ENCODE results near the gene SPATA13. TPM values are rescaled to one million over a fixed set of nuclear protein-coding genes. Genes with fewer than 3 reads are reported as not detected.

SPATA13 gene
- total RNA-seq, 1 experiment from 2014 or later: 43.0 TPM

DNA sequence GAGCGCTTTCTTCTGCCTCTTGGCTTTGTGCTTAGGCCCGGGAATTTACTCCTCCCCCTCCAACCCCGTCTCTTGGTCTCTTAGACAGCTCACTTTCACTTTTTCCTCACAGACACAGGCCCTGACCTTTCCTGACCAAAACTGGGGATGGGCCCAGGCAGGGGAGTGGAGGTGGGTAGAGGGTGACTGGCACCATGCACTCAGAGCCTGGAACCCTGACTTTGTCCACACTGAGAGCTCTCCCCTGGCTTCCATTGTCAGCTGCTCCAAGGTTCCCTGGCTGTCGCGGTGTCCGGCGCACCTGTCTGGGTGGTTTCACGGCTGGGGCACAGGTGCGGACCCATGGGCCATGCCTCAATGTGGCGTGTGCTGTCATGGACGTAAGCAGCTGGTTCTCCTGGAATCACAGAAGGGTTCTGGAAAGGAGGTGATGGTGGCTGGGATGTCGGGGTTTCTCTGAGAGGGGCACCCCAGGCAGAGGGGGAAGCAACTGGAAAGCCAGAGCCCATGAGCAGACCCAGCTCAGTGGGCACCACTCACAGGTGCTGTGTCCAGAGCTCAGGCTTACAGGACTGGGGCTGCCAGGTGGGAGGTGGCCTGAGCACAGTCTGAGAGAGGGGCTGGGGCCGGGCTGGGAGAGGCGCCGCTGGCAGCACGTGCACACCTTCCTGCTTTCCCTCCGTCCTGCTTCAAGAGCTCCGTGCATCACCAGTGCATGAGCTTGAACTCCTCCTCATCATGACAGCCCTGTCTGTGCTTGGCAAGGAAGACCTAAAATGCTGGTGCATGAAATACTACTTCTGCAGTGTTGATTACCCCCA, 120.9 kb downstream of the SPATA13 start:
- H3K4me3 ChIP-seq (ENCODE audit: low read length): no peak overlapping the region
- no peak overlapping the region for H3K9ac ChIP-seq (ENCODE audit: low read length)
- TF ChIP-seq EZH2 (IDR thresholded peaks at IDR 0.05; ENCODE audit: low read length, unreplicated experiment) (no peak), EZH2phosphoT487 (IDR thresholded peaks at IDR 0.05; ENCODE audit: borderline replicate concordance, low read length) (no peak)
- TF ChIP-seq, protein P1, sequence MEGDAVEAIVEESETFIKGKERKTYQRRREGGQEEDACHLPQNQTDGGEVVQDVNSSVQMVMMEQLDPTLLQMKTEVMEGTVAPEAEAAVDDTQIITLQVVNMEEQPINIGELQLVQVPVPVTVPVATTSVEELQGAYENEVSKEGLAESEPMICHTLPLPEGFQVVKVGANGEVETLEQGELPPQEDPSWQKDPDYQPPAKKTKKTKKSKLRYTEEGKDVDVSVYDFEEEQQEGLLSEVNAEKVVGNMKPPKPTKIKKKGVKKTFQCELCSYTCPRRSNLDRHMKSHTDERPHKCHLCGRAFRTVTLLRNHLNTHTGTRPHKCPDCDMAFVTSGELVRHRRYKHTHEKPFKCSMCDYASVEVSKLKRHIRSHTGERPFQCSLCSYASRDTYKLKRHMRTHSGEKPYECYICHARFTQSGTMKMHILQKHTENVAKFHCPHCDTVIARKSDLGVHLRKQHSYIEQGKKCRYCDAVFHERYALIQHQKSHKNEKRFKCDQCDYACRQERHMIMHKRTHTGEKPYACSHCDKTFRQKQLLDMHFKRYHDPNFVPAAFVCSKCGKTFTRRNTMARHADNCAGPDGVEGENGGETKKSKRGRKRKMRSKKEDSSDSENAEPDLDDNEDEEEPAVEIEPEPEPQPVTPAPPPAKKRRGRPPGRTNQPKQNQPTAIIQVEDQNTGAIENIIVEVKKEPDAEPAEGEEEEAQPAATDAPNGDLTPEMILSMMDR (conservative IDR thresholded peaks at IDR 0.05; ENCODE audit: low read depth, low read length): no peak
- intact Hi-C loops (cut with micrococcal nuclease): no loop called here
- no peaks in the 10 kb centered on the region for H3F3A ChIP-seq (ENCODE audit: low read length, unreplicated experiment)
- no peaks in the 10 kb centered on the region for H3K9me3 ChIP-seq (ENCODE audit: low read length)
- ChIA-PET POLR2A (ENCODE audit: unreplicated experiment) (no interaction called here), CTCF (no interaction called here)
- H3K4me2 ChIP-seq (ENCODE audit: low read length): no peak overlapping the region
- H3K9me2 ChIP-seq (replicated peaks; ENCODE audit: low read length): no peaks in the 10 kb centered on the region
- no peaks in the 10 kb centered on the region for H3K79me2 ChIP-seq (ENCODE audit: low read length)
- no peak for ATAC-seq
- DNase-seq: no peak
- BruUV-seq (replicated peaks): no TSS peak
- H3K27ac ChIP-seq (ENCODE audit: low read length): no peak overlapping the region
- no peaks in the 10 kb centered on the region for H3K27me3 ChIP-seq (ENCODE audit: low read length)
- no peak overlapping the region for H2AFZ ChIP-seq (ENCODE audit: low read length)
- H4K20me1 ChIP-seq (ENCODE audit: low read length): no peaks in the 10 kb centered on the region
- no peaks in the 10 kb centered on the region for H3K4me1 ChIP-seq (ENCODE audit: insufficient read depth, low read length)
- no peaks in the 10 kb centered on the region; the same call in 1 of the 2 replicates for H3K36me3 ChIP-seq (ENCODE audit: low read depth, low read length)

DNA sequence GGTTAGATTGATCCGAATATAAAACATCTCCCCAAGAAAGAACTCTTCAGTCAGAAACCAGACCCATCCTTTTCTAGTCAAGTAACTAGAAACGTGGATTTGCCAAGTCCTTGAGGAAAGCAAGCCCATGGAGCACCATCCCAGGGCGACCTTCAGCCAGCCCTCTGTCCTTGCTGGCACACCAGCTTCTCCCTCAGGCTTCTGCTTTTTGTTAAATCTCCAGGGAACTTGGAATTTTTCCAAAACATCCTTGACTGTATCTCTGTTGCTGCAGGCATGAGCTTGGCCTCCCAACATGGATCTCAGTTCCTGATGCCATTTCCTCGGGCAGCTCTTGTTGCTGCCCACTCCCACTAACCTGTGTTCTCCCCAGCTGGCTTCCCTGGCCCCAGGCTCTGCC, 121.7 kb downstream of the SPATA13 start:
- no peaks in the 10 kb centered on the region for H3K4me1 ChIP-seq (ENCODE audit: insufficient read depth, low read length)
- no peak overlapping the region for H3K27ac ChIP-seq (ENCODE audit: low read length)
- CTCF ChIA-PET: no interaction called here
- BruUV-seq (replicated peaks): no TSS peak
- H3K36me3 ChIP-seq (ENCODE audit: low read depth, low read length): no peaks in the 10 kb centered on the region; the same call in 1 of the 2 replicates
- POLR2A ChIA-PET (ENCODE audit: unreplicated experiment): no interaction called here
- DNase-seq (no peak), ATAC-seq (no peak)
- no peaks in the 10 kb centered on the region for H3K27me3 ChIP-seq (ENCODE audit: low read length)
- no peak overlapping the region for H3K4me3 ChIP-seq (ENCODE audit: low read length)
- no peaks in the 10 kb centered on the region for H3F3A ChIP-seq (ENCODE audit: low read length, unreplicated experiment)
- intact Hi-C loops (cut with micrococcal nuclease): no loop called here
- no peaks in the 10 kb centered on the region for H3K9me3 ChIP-seq (ENCODE audit: low read length)
- no peak overlapping the region for H2AFZ ChIP-seq (ENCODE audit: low read length)
- H3K4me2 ChIP-seq (ENCODE audit: low read length): no peak overlapping the region
- no peaks in the 10 kb centered on the region for H3K9me2 ChIP-seq (replicated peaks; ENCODE audit: low read length)
- H3K9ac ChIP-seq (ENCODE audit: low read length): no peak overlapping the region
- no peaks in the 10 kb centered on the region for H3K79me2 ChIP-seq (ENCODE audit: low read length)
- H4K20me1 ChIP-seq (ENCODE audit: low read length): no peaks in the 10 kb centered on the region
- TF ChIP-seq EZH2 (IDR thresholded peaks at IDR 0.05; ENCODE audit: low read length, unreplicated experiment) (no peak), EZH2phosphoT487 (IDR thresholded peaks at IDR 0.05; ENCODE audit: borderline replicate concordance, low read length) (no peak)
- TF ChIP-seq, protein P1 (conservative IDR thresholded peaks at IDR 0.05; ENCODE audit: low read depth, low read length): no peak

DNA sequence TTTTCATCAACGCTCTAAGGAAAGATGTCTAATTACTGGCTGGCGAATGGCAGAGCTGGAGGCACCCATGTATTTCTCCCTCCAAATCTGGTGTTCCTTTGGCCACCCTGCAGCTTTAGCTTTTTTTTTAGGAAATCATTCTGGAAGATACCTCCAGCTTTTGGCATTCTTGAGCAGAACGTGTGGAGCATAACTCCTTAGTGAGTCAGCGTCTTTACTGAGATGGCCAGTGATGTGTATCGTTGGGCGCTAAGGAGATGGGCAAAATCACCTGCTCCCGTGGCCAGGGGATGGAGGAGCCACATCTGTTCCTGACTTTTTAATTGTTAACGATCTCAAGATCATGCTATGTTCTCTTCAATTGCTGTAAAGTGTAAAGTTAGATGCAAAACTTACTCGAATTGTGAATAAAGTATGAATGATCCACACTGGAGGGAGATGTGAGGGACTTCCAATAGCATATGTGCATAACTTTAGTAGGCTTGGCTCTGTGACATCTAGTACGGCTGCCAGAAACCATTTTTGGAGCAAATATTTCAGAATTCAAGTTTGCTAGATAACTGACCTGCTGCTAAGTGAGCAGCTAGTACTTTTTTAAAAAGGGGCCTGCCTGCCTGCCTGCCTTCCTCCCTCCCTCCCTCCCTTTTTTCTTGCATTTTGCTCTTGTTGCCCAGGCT, 124.5 kb downstream of the SPATA13 start:
- peaks cover 9% of the 10 kb centered on the region; the same call in 1 of the 2 replicates for H3K36me3 ChIP-seq (ENCODE audit: low read depth, low read length)
- no peaks in the 10 kb centered on the region for H3F3A ChIP-seq (ENCODE audit: low read length, unreplicated experiment)
- no peaks in the 10 kb centered on the region for H3K9me3 ChIP-seq (ENCODE audit: low read length)
- BruUV-seq (replicated peaks): no TSS peak
- no peak overlapping the region for H3K4me3 ChIP-seq (ENCODE audit: low read length)
- no peaks in the 10 kb centered on the region for H3K79me2 ChIP-seq (ENCODE audit: low read length)
- no peak overlapping the region for H3K4me2 ChIP-seq (ENCODE audit: low read length)
- CTCF ChIA-PET: no interaction called here
- POLR2A ChIA-PET (ENCODE audit: unreplicated experiment): no interaction called here
- H3K9ac ChIP-seq (ENCODE audit: low read length): no peak overlapping the region
- H3K9me2 ChIP-seq (replicated peaks; ENCODE audit: low read length): no peaks in the 10 kb centered on the region
- no peaks in the 10 kb centered on the region for H3K4me1 ChIP-seq (ENCODE audit: insufficient read depth, low read length)
- H3K27ac ChIP-seq (ENCODE audit: low read length): no peak overlapping the region
- no peak overlapping the region for H2AFZ ChIP-seq (ENCODE audit: low read length)
- TF ChIP-seq, protein P1 (conservative IDR thresholded peaks at IDR 0.05; ENCODE audit: low read depth, low read length): no peak
- TF ChIP-seq EZH2phosphoT487 (IDR thresholded peaks at IDR 0.05; ENCODE audit: borderline replicate concordance, low read length) (no peak), EZH2 (IDR thresholded peaks at IDR 0.05; ENCODE audit: low read length, unreplicated experiment) (no peak)
- no peak for DNase-seq
- ATAC-seq: no peak
- intact Hi-C loops (cut with micrococcal nuclease): no loop called here
- H4K20me1 ChIP-seq (ENCODE audit: low read length): no peaks in the 10 kb centered on the region
- H3K27me3 ChIP-seq (ENCODE audit: low read length): no peaks in the 10 kb centered on the region

All from PC-3 (cell line).